C4-2B (cell line): ENCODE measurements around the gene FNIP2.

Experiments used
- ZFX ChIP-seq: fragments of 450-650 bp; IDR thresholded peaks from 2 replicates; pipeline ENCODE4 v1.6.1; 2017
- TF ChIP-seq, protein P1 (sequence below): fragments of 450-650 bp; conservative IDR thresholded peaks from 2 replicates; pipeline ENCODE4 v1.5.1; 2017; ENCODE audit warnings: mild to moderate bottlenecking

DNA sequence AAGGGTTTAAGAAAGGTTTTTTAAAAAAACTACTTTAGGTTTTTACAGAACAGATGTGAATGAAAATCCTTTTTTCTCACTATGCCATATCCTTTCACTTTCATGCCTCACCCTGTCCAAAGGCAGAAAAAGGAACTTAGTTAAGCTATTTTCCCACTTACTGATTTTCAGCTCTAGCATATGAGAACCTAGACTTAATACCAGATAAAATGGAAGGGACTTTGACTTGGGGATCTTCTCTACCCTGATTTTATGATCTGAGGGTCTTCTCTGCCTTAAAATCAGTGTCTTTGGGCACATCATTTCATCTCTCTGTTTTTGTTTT lies 42.4 kb downstream of the FNIP2 start:
- TF ChIP-seq, protein P1, sequence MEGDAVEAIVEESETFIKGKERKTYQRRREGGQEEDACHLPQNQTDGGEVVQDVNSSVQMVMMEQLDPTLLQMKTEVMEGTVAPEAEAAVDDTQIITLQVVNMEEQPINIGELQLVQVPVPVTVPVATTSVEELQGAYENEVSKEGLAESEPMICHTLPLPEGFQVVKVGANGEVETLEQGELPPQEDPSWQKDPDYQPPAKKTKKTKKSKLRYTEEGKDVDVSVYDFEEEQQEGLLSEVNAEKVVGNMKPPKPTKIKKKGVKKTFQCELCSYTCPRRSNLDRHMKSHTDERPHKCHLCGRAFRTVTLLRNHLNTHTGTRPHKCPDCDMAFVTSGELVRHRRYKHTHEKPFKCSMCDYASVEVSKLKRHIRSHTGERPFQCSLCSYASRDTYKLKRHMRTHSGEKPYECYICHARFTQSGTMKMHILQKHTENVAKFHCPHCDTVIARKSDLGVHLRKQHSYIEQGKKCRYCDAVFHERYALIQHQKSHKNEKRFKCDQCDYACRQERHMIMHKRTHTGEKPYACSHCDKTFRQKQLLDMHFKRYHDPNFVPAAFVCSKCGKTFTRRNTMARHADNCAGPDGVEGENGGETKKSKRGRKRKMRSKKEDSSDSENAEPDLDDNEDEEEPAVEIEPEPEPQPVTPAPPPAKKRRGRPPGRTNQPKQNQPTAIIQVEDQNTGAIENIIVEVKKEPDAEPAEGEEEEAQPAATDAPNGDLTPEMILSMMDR: no peak
- no peak for TF ChIP-seq ZFX
